Transverse colon (tissue), 4 donors: ENCODE data around the gene CCNA1. TPM values are rescaled to one million over a fixed set of nuclear protein-coding genes. Genes with fewer than 3 reads are reported as not detected.

Source experiments
- DNase-seq: peaks from one replicate; pipeline ENCODE4 v3.0.0-alpha.2; 2019
- H3K27ac ChIP-seq, 4 donors: fragments of 200-600 bp; sonication (generic); 2 replicates each; pipeline ENCODE4 v1.5.1; 2016 to 2018; ENCODE audit warnings: inconsistent platforms in 4 of 4
- H3K27me3 ChIP-seq: fragments of 200-600 bp; sonication (generic); 2 replicates; pipeline ENCODE4 v1.5.1; 2017; ENCODE audit warnings: inconsistent platforms
- H3K36me3 ChIP-seq, 4 donors: fragments of 200-600 bp; sonication (generic); 2 replicates each; pipeline ENCODE4 v1.5.1; 2017 to 2019; ENCODE audit warnings: inconsistent platforms in 4 of 4
- H3K4me1 ChIP-seq, 4 donors: fragments of 200-600 bp; sonication (generic); 2 replicates each; pipeline ENCODE4 v1.5.1; 2017 to 2020; ENCODE audit warnings: inconsistent platforms in 4 of 4
- H3K4me3 ChIP-seq, 4 donors: fragments of 200-600 bp; sonication (generic); 1 replicate in 1 of 4; 2 replicates in 3 of 4; pipeline versions ENCODE4 v1.5.1 to v1.6.1; 2017 to 2019; ENCODE audit warnings: inconsistent platforms in 4 of 4
- H3K9me3 ChIP-seq, 2 donors: fragments of 200-600 bp; sonication (generic); 2 replicates each; pipeline ENCODE4 v1.5.1; 2017 to 2019; ENCODE audit warnings: inconsistent platforms in 2 of 2
- CTCF ChIP-seq, 5 experiments: fragments of 200-600 bp in 3 of 5; fragments of 450-650 bp in 2 of 5; sonication (generic) in 3 of 5; IDR thresholded peaks; 1 replicate in 2 of 5; 2 replicates in 3 of 5; pipeline ENCODE4 v1.5.1; 2016 to 2017; ENCODE audit warnings: antibody characterized with exemption in 5 of 5, inconsistent platforms in 3 of 5, mild to moderate bottlenecking in 2 of 5, moderate library complexity in 1 of 5
- EP300 ChIP-seq: sonication (generic); formaldehyde crosslinking; IDR thresholded peaks from one replicate; pipeline ENCODE4 v1.6.1; 2017; ENCODE audit warnings: antibody characterized with exemption, low read depth
- POLR2A ChIP-seq: fragments of 450-650 bp; IDR thresholded peaks from one replicate; pipeline ENCODE4 v1.6.1; 2016; ENCODE audit warnings: antibody characterized with exemption, mild to moderate bottlenecking, moderate library complexity
- POLR2AphosphoS5 ChIP-seq, 3 donors: sonication (generic); formaldehyde crosslinking; IDR thresholded peaks; one replicate each; pipeline ENCODE4 v1.6.1; 2016; ENCODE audit warnings: antibody characterized with exemption in 3 of 3
- WGBS, 2 donors: methylation state at CpG; one replicate each; pipeline ENCODE4 v1.1.5; 2018; ENCODE audit warnings: low coverage in 1 of 2; 5-methylcytosine and 5-hydroxymethylcytosine counted together
- in situ Hi-C, 4 donors: fragments of 200-750 bp; cut with MboI; loops; one replicate each; pipeline versions ENCODE4 v1.15.0 to v1.15.1; 2017; ENCODE audit warnings: low sequenced_read_pairs in 3 of 4, low pct_ligation_motif_present in 1 of 4, low pct_unique_long_range_greater_than_20kb in 1 of 4
- intact Hi-C: fragments of 100-400 bp; cut with DNase I; formaldehyde crosslinking; loops from one replicate; pipeline ENCODE4 v1.15.1; 2023; ENCODE audit warnings: low total_unique reads
- total RNA-seq, 4 donors: library from RNA; depleted of rRNA; stranded (reverse); fragments of >200 nt; gene quantifications; one replicate each; pipeline ENCODE4 v1.1.0, GENCODE V29; 2016

CCNA1 gene
- total RNA-seq, 4 donors from 2014 or later = not detected

- Histone ChIP-seq H3K36me3 (no peaks in the 10 kb centered on the region), H3K4me1 (no peaks in the 10 kb centered on the region), H3K27me3 (no peaks in the 10 kb centered on the region), H3K9me3 (no peaks in the 10 kb centered on the region), H3K4me3 (no peak overlapping the region), H3K27ac (no peak overlapping the region)
- intact Hi-C loops (no loop called here), in situ Hi-C loops (no loop called here)
- WGBS, 2 donors = 20 to 49% methylated on average over 2 to 3 of the region's 3 CpGs
- DNase-seq = no peak
- no peak for TF ChIP-seq POLR2A
Measured at GRCh38 chr13:36450534-36450933, 18.2 kb downstream of the CCNA1 start.

GRCh38 chr13:36453516-36453915, 21.2 kb downstream of the CCNA1 start:
- Histone ChIP-seq H3K4me3 (no peak overlapping the region), H3K4me1 (no peaks in the 10 kb centered on the region), H3K27ac (no peak overlapping the region), H3K27me3 (no peaks in the 10 kb centered on the region), H3K36me3 (no peaks in the 10 kb centered on the region), H3K9me3 (no peaks in the 10 kb centered on the region)
- in situ Hi-C loops (no loop called here), intact Hi-C loops (no loop called here)
- DNase-seq = no peak
- WGBS, 2 donors = 78 to 85% methylated on average over 5 of the region's 5 CpGs
- no peak for TF ChIP-seq POLR2A
- TF ChIP-seq EP300 = no peak
- no peak for TF ChIP-seq POLR2AphosphoS5 (IDR thresholded peaks at IDR 0.05)
- TF ChIP-seq CTCF (IDR thresholded peaks at IDR 0.05) = no peak

GRCh38 chr13:36454121-36454520, 21.8 kb downstream of the CCNA1 start:
- in situ Hi-C loops (no loop called here), intact Hi-C loops (no loop called here)
- TF ChIP-seq POLR2A (no peak), POLR2AphosphoS5 (IDR thresholded peaks at IDR 0.05) (no peak), EP300 (no peak), CTCF (IDR thresholded peaks at IDR 0.05) (no peak)
- Histone ChIP-seq H3K4me1 (no peaks in the 10 kb centered on the region), H3K27ac (no peak overlapping the region), H3K36me3 (no peaks in the 10 kb centered on the region), H3K27me3 (no peaks in the 10 kb centered on the region), H3K4me3 (no peak overlapping the region), H3K9me3 (no peaks in the 10 kb centered on the region)
- no peak for DNase-seq
- WGBS, 2 donors = 52 to 57% methylated on average over 1 of the region's 1 CpG

- no peak overlapping the region for H3K27ac ChIP-seq
- no peaks in the 10 kb centered on the region for H3K36me3 ChIP-seq
- H3K4me3 ChIP-seq = no peak overlapping the region
- in situ Hi-C loops (no loop called here), intact Hi-C loops (no loop called here)
- DNase-seq = no peak
- 51 to 54% methylated on average over 2 to 3 of the region's 3 CpGs for WGBS, 2 donors
- H3K9me3 ChIP-seq = no peaks in the 10 kb centered on the region
- H3K4me1 ChIP-seq = no peaks in the 10 kb centered on the region
- TF ChIP-seq POLR2AphosphoS5 (IDR thresholded peaks at IDR 0.05) = no peak
- TF ChIP-seq POLR2A = no peak
- TF ChIP-seq CTCF (IDR thresholded peaks at IDR 0.05) = no peak
- TF ChIP-seq EP300 = no peak
- H3K27me3 ChIP-seq = no peaks in the 10 kb centered on the region
Measured at GRCh38 chr13:36454987-36455386, 22.7 kb downstream of the CCNA1 start.

GRCh38 chr13:36456577-36456976, 24.3 kb downstream of the CCNA1 start:
- in situ Hi-C loops (no loop called here), intact Hi-C loops (no loop called here)
- no peak for DNase-seq
- WGBS, 2 donors = 38% methylated on average over 2 of the region's 2 CpGs; no CpG with 5 or more reads in 1 of the 2 donors
- no peaks in the 10 kb centered on the region for H3K27me3 ChIP-seq
- no peak overlapping the region for H3K27ac ChIP-seq
- no peaks in the 10 kb centered on the region for H3K36me3 ChIP-seq
- H3K9me3 ChIP-seq = no peaks in the 10 kb centered on the region
- H3K4me3 ChIP-seq = no peak overlapping the region
- TF ChIP-seq CTCF (IDR thresholded peaks at IDR 0.05) = no peak
- no peak for TF ChIP-seq EP300
- TF ChIP-seq POLR2A = no peak
- no peak for TF ChIP-seq POLR2AphosphoS5 (IDR thresholded peaks at IDR 0.05)
- H3K4me1 ChIP-seq = no peaks in the 10 kb centered on the region
